ENCODE results near the gene SPATA13.

SPATA13 gene

GRCh38 chr13:24141333-24141910, 19.1 kb upstream of the SPATA13 start:
- DNase-seq (ENCODE audit: low spot score), result no peak

- no peak for DNase-seq (ENCODE audit: low spot score)
Observed at GRCh38 chr13:24142453-24142852, 18.1 kb upstream of the SPATA13 start.

GRCh38 chr13:24142886-24143285, 17.6 kb upstream of the SPATA13 start:
- DNase-seq (ENCODE audit: low spot score), result no peak

- DNase-seq (ENCODE audit: low spot score), result no peak
Observed at GRCh38 chr13:24145240-24145639, 15.3 kb upstream of the SPATA13 start.

- no peak for DNase-seq (ENCODE audit: low spot score)
Observed at GRCh38 chr13:24145674-24146073, 14.8 kb upstream of the SPATA13 start.

GRCh38 chr13:24146961-24147569, 13.5 kb upstream of the SPATA13 start:
- no peak for DNase-seq (ENCODE audit: low spot score)

GRCh38 chr13:24147570-24147963, 13.0 kb upstream of the SPATA13 start:
- no peak for DNase-seq (ENCODE audit: low spot score)

- peak; percentile 98 for DNase-seq (ENCODE audit: low spot score)
Observed at GRCh38 chr13:24148414-24149235, 11.9 kb upstream of the SPATA13 start.

GRCh38 chr13:24149246-24150032, 11.1 kb upstream of the SPATA13 start:
- no peak for DNase-seq (ENCODE audit: low spot score)

- no peak for DNase-seq (ENCODE audit: low spot score)
Observed at GRCh38 chr13:24150572-24150971, 9.9 kb upstream of the SPATA13 start.

- DNase-seq (ENCODE audit: low spot score), result no peak
Observed at GRCh38 chr13:24151864-24152263, 8.7 kb upstream of the SPATA13 start.

GRCh38 chr13:24152292-24153214, 8.0 kb upstream of the SPATA13 start:
- DNase-seq (ENCODE audit: low spot score), result no peak

- DNase-seq (ENCODE audit: low spot score), result no peak
Observed at GRCh38 chr13:24153347-24153746, 7.2 kb upstream of the SPATA13 start.

- no peak for DNase-seq (ENCODE audit: low spot score)
Observed at GRCh38 chr13:24153979-24154701, 6.4 kb upstream of the SPATA13 start.

- no peak for DNase-seq (ENCODE audit: low spot score)
Observed at GRCh38 chr13:24159357-24159756, 1.2 kb upstream of the SPATA13 start.

- DNase-seq (ENCODE audit: low spot score), result peak; percentile 43
Observed at GRCh38 chr13:24161010-24161775, 673 bp downstream of the SPATA13 start.

- no peak for DNase-seq (ENCODE audit: low spot score)
Observed at GRCh38 chr13:24161980-24162525, 1.5 kb downstream of the SPATA13 start.

- no peak for DNase-seq (ENCODE audit: low spot score)
Observed at GRCh38 chr13:24162604-24163003, 2.1 kb downstream of the SPATA13 start.

- no peak for DNase-seq (ENCODE audit: low spot score)
Observed at GRCh38 chr13:24165746-24166145, 5.2 kb downstream of the SPATA13 start.

GRCh38 chr13:24166561-24166960, 6.0 kb downstream of the SPATA13 start:
- no peak for DNase-seq (ENCODE audit: low spot score)

All from RKO (cell line).